GM12873 (cell line): ENCODE data around the gene SUSD1.

ENCODE experiments used
- TF ChIP-seq, protein P1 (sequence below): IDR thresholded peaks from 2 replicates; pipeline ENCODE4 v1.5.1; 2012; ENCODE audit warnings: low read depth, mild to moderate bottlenecking, moderate library complexity, low read length, control low read depth; ENCODE audit not compliant: insufficient read depth; ENCODE audit errors: missing control alignments

Gene SUSD1

DNA sequence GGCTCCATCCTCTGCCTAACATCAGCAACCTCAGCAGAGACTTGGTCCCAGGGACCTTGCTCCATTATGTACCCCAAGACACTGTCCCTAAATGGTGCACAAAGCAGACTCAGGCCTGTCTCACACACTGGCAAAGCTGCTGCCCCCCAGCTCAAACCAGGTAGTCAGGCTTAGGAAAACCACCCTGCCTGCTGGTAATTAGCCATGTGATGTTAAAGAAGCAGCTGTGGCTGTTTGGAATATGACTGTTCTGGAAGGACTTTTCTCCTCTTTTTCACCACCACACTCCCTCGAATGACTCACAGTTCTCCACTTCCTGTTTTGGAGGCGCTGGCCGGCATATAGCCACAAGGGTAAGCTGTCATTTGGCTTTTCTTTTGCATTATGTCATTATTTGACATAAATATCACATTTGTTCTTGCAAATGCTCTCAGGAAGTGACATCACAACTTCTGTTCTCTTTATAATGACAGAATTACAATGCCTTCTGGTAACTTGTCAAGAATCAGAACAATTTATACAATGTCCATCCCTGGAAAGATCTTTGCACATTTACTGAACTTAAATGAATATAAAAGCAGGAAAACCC, 113.9 kb downstream of the SUSD1 start:
- TF ChIP-seq, protein P1, sequence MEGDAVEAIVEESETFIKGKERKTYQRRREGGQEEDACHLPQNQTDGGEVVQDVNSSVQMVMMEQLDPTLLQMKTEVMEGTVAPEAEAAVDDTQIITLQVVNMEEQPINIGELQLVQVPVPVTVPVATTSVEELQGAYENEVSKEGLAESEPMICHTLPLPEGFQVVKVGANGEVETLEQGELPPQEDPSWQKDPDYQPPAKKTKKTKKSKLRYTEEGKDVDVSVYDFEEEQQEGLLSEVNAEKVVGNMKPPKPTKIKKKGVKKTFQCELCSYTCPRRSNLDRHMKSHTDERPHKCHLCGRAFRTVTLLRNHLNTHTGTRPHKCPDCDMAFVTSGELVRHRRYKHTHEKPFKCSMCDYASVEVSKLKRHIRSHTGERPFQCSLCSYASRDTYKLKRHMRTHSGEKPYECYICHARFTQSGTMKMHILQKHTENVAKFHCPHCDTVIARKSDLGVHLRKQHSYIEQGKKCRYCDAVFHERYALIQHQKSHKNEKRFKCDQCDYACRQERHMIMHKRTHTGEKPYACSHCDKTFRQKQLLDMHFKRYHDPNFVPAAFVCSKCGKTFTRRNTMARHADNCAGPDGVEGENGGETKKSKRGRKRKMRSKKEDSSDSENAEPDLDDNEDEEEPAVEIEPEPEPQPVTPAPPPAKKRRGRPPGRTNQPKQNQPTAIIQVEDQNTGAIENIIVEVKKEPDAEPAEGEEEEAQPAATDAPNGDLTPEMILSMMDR: no peak

DNA sequence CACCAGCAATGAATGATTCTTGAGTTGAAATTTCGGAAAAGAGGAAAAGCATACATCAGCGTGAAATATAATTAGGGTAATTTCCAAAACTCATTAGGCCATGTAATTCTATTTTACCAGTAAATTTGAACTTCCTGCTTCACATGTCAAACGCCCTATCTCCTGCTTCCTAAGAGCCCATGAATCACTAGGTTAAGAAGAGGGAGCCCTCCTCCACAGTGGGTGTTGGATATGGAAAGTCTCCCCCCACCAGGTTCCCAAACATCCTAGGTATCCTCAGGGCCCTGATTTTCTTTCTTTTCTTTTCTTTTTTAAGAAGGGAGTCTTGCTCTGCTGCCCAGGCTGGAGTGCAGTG, 115.2 kb downstream of the SUSD1 start:
- TF ChIP-seq, protein P1: no peak

DNA sequence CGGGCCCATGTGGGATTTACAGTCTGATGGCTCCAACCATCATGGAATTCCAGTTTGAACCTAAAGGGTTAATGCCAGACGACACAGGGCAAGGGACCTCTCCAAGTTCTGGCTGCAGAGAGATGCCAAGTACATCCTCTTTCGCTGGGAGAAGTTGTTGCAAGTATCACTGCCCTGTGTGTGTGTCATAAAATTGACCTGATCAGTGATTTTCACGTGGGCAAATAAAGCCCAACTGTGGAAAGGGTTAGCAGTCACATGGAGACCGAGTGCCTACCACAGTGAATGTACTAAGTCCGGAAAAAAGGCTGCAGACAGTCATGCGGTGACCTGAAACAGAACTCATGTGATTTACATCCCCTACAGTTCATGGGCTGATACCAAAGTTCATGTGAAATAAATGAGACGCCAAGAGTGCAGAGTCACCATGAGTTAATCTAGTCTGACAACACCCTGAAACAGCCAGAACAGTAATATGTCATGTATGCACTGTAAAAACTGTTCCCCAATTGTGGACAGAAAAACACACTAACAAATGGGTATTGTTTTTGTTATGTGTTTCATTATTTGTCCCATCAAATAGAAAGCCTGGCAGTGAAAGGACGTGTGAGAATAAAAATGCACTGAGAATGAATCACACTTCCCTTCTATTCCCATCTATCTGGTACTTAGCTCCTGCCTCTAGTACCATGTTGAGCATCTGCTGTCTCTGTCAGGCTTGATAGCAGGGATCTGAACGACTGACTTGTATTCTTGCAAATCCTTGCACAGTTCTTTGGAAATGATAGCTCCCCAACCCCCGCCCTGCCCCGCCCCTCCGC, 115.7 kb downstream of the SUSD1 start:
- TF ChIP-seq, protein P1: no peak

DNA sequence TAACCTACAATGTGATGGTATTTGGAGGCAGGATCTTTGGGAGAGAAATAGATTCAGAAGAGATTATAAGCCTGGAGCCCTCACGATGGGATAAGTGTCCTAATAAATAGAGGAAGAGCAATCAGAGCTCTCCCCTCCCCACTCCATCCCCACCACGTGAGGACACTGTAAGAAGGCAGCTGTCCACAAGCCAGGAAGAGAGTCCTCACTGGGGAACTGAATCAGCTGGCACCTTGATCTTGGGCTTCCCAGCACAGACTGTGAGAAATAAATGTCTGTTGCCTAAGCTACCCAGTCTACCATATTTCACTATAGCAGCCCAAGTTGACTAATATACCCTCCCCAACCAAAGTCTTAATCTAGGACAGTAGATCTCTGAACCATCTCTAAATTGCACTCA, 118.1 kb downstream of the SUSD1 start:
- TF ChIP-seq, protein P1: no peak

DNA sequence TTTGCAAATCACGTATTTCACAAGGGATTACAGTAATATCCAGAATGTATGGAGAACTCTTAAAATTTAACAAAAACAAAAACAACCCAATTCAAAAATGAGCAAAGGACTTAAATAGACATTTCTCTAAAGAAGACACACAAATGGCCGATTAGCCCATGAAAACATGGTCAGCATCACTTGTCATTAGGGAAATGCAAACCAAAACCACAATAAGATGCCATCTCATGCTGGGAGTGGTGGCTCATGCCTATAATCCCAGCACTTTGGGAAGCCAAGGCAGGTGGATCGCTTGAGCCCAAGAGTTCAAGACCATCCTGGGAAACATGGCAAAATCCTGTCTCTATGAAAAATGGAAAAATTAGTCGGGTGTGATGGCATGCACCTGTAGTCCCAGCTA, 120.2 kb downstream of the SUSD1 start:
- TF ChIP-seq, protein P1: no peak

DNA sequence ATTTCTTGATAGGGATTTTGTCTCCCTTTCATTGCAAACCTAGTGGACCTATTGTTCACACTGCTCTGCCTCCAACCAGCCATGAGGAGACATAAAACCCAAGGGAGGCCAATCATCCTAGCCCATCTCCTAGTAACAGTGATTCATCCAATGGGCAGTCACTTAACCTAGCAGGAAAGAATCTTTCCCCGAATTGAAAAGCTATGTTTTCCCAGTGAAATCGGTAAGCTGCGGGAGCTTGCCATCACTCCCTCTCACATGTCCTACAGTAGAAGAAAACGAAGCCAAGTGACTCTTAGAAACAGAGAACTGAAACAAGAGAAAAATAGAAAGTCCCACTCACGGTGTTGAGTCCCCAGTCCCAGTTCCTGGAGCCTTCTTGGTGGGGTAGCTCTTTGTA, 123.3 kb downstream of the SUSD1 start:
- TF ChIP-seq, protein P1: no peak

DNA sequence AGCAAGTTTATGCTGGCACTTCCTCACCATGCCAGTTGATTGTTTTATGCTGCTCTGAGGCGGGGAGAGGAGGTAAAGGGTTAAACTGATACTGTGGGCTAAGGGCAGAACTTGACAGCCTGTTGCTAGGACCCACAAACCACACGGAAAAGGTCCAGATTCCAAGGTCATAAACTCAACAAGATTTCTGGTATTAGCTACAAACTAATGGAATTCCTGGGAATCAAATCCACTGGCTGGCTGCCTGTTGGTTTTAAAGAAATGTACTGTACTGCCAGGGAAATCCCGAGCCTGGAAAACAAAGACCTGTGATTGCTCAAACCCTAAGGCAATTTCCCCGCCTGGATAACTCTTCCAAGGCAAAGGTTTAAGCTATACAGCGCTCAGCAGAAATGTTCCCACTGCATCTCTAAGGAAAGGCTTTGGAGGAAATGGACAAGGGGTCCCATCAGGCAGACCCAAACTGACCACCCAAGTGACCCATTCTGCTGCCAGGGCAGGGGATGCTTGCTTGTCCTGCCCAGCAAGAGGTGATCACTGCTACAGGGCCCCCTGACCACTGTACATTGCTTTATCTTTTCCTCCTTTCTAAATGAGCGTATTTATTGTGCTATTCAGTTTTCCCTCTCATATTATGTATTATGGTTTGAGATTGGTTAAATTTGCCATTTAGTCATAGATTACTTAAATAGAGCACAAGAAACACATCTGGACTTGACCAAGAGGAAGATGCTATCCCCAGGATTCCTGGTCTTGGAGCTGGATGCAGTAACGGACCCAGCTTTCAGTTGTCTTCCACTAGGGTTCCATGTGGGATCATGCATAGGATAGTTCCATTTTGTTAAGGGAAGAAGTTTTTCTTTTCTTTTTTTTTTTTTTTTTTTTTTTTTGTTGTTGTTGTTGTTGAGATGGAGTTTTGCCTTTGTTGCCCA, 124.3 kb downstream of the SUSD1 start:
- TF ChIP-seq, protein P1: no peak
